Neural cell (in vitro differentiated cells): Measurements from ENCODE around the gene PDHA2. TPM values are rescaled to one million over a fixed set of nuclear protein-coding genes. Genes with fewer than 3 reads are reported as not detected.
A peak's percentile ranks its signal among the peaks of the same experiment; 100 is the strongest.

ENCODE experiments used
- H2AFZ ChIP-seq: fragments of 200-600, 300-800 bp; sonication (generic), shearing (Covaris generic); 2 replicates; pipeline ENCODE4 v1.6.0; 2014; ENCODE audit warnings: low read depth, mild to moderate bottlenecking, antibody characterized with exemption, low read length, moderate library complexity
- H3F3A ChIP-seq: fragments of 200-600 bp; shearing (Covaris generic); 2 replicates; pipeline ENCODE4 v1.6.1; 2016; ENCODE audit warnings: mild to moderate bottlenecking, moderate library complexity, mixed read lengths, antibody characterized with exemption, low read length; ENCODE audit not compliant: insufficient read depth, poor library complexity, severe bottlenecking
- H3K27ac ChIP-seq: fragments of 200-600, 300-800 bp; sonication (generic), shearing (Covaris generic); 2 replicates; pipeline ENCODE4 v1.5.1; 2014; ENCODE audit warnings: mild to moderate bottlenecking, low read length, moderate library complexity
- H3K27me3 ChIP-seq: fragments of 300-800, 200-600 bp; sonication (generic), shearing (Covaris generic); 2 replicates; pipeline ENCODE4 v1.6.0; 2014; ENCODE audit warnings: mild to moderate bottlenecking, low read depth, low read length, moderate library complexity; ENCODE audit not compliant: insufficient read depth
- H3K36me3 ChIP-seq: fragments of 300-800, 200-600 bp; sonication (generic), shearing (Covaris generic); 2 replicates; pipeline ENCODE4 v1.5.1; 2014; ENCODE audit warnings: mild to moderate bottlenecking, antibody characterized with exemption, low read length, moderate library complexity; ENCODE audit not compliant: insufficient read depth
- H3K4me2 ChIP-seq: fragments of 300-800, 200-600 bp; sonication (generic), shearing (Covaris generic); 2 replicates; pipeline ENCODE4 v1.6.0; 2014; ENCODE audit warnings: mild to moderate bottlenecking, low read length
- H3K4me3 ChIP-seq: fragments of 300-800, 200-600 bp; sonication (generic), shearing (Covaris generic); 2 replicates; pipeline ENCODE4 v1.5.1; 2014; ENCODE audit warnings: mild to moderate bottlenecking, low read length, moderate library complexity
- H3K79me2 ChIP-seq: fragments of 200-600 bp; shearing (Covaris generic); replicated peaks from 2 replicates; pipeline ENCODE4 v1.6.0; 2014; ENCODE audit warnings: mild to moderate bottlenecking, low read length, moderate library complexity; ENCODE audit not compliant: insufficient read depth
- H3K9ac ChIP-seq: fragments of 300-800, 200-600 bp; sonication (generic), shearing (Covaris generic); 2 replicates; pipeline ENCODE4 v1.6.1; 2016; ENCODE audit warnings: mild to moderate bottlenecking, low read length, mixed read lengths
- H3K9me2 ChIP-seq: fragments of 200-600 bp; shearing (Covaris generic); 2 replicates; pipeline ENCODE4 v1.6.1; 2016; ENCODE audit warnings: mild to moderate bottlenecking, low read length, mixed read lengths; ENCODE audit not compliant: insufficient read depth
- H3K9me3 ChIP-seq: fragments of 200-600, 300-800 bp; sonication (generic), shearing (Covaris generic); 2 replicates; pipeline ENCODE4 v1.6.1; 2016; ENCODE audit warnings: mild to moderate bottlenecking, mixed run types, low read length, moderate library complexity, mixed read lengths
- H4K20me1 ChIP-seq: fragments of 200-600 bp; shearing (Covaris generic); 2 replicates; pipeline ENCODE4 v1.6.1; 2016; ENCODE audit warnings: mild to moderate bottlenecking, mixed run types; ENCODE audit not compliant: insufficient read depth
- EP300 ChIP-seq: fragments of 450-650 bp; conservative IDR thresholded peaks from 2 replicates; pipeline ENCODE4 v1.6.1; 2014; ENCODE audit warnings: antibody characterized with exemption, mild to moderate bottlenecking, moderate library complexity; ENCODE audit not compliant: poor library complexity, severe bottlenecking
- EZH2 ChIP-seq: fragments of 200-600, 300-800 bp; shearing (Covaris generic), sonication (generic); IDR thresholded peaks from 2 replicates; pipeline ENCODE4 v1.6.1; 2014; ENCODE audit warnings: antibody characterized with exemption, low read length, borderline replicate concordance, mild to moderate bottlenecking; ENCODE audit not compliant: insufficient read depth, poor library complexity, severe bottlenecking
- MXI1 ChIP-seq: fragments of 450-650 bp; conservative IDR thresholded peaks from 2 replicates; pipeline ENCODE4 v1.6.1; 2014; ENCODE audit warnings: antibody characterized with exemption, mild to moderate bottlenecking; ENCODE audit not compliant: poor library complexity, severe bottlenecking
- POLR2AphosphoS5 ChIP-seq: IDR thresholded peaks from 2 replicates; pipeline ENCODE4 v1.6.1; 2012
- RAD21 ChIP-seq: fragments of 450-650 bp; conservative IDR thresholded peaks from 2 replicates; pipeline ENCODE4 v1.6.1; 2014; ENCODE audit warnings: antibody characterized with exemption, mild to moderate bottlenecking, moderate library complexity
- SMC3 ChIP-seq: fragments of 450-650 bp; conservative IDR thresholded peaks from 2 replicates; pipeline ENCODE4 v1.6.1; 2014; ENCODE audit warnings: antibody characterized with exemption, mild to moderate bottlenecking, moderate library complexity; ENCODE audit not compliant: poor library complexity
- TAF1 ChIP-seq: IDR thresholded peaks from 2 replicates; pipeline ENCODE4 v1.6.1; 2012; ENCODE audit warnings: low read depth
- polyA plus RNA-seq: library from polyadenylated mRNA; depleted of rRNA; stranded (reverse); fragments of >200 nt; gene quantifications from 2 replicates; pipeline ENCODE4 v1.2.3, GENCODE V29; 2014
- TF ChIP-seq, protein P1 (sequence below): IDR thresholded peaks from 2 replicates; pipeline ENCODE4 v1.6.1; 2012; ENCODE audit warnings: borderline replicate concordance
- TF ChIP-seq, protein P2 (sequence below): fragments of 450-650 bp; IDR thresholded peaks from 2 replicates; pipeline ENCODE4 v1.5.1; 2014; ENCODE audit warnings: antibody characterized with exemption, mild to moderate bottlenecking, moderate library complexity; ENCODE audit not compliant: poor library complexity, severe bottlenecking

The PDHA2 gene
- polyA plus RNA-seq, 1 donor from 2014 or later, result not detected

DNA sequence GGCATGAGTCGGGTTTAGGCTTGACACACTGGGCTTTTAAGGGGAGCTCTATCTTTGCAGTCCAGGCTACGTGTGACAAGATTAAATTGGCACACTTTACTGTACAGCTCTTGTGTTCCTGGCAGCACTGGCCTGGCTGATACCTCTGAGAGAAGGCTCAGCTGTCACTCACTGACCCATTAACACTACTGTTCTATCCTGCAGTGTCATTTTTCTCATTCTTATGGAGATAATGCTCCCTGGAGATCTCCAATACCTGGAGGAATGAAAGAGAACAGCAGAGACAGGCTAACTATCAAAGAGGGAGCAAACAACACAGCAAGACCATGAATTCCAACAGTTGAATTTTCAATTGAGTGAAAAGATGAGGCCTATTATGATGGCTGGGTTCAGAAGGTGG, 1.7 kb upstream of the PDHA2 start:
- H3K79me2 ChIP-seq, result no peaks in the 10 kb centered on the region
- no peak overlapping the region for H3K4me2 ChIP-seq
- H3K27ac ChIP-seq, result no peak overlapping the region
- H3F3A ChIP-seq, result no peaks in the 10 kb centered on the region
- no peaks in the 10 kb centered on the region for H3K36me3 ChIP-seq
- H3K9me2 ChIP-seq, result no peaks in the 10 kb centered on the region
- no peaks in the 10 kb centered on the region for H3K9me3 ChIP-seq
- no peak overlapping the region for H3K9ac ChIP-seq
- TF ChIP-seq TAF1 (no peak), MXI1 (no peak), RAD21 (no peak), EP300 (peak; percentile 80), SMC3 (no peak), POLR2AphosphoS5 (peak; percentile 34), EZH2 (no peak)
- TF ChIP-seq, protein P1, sequence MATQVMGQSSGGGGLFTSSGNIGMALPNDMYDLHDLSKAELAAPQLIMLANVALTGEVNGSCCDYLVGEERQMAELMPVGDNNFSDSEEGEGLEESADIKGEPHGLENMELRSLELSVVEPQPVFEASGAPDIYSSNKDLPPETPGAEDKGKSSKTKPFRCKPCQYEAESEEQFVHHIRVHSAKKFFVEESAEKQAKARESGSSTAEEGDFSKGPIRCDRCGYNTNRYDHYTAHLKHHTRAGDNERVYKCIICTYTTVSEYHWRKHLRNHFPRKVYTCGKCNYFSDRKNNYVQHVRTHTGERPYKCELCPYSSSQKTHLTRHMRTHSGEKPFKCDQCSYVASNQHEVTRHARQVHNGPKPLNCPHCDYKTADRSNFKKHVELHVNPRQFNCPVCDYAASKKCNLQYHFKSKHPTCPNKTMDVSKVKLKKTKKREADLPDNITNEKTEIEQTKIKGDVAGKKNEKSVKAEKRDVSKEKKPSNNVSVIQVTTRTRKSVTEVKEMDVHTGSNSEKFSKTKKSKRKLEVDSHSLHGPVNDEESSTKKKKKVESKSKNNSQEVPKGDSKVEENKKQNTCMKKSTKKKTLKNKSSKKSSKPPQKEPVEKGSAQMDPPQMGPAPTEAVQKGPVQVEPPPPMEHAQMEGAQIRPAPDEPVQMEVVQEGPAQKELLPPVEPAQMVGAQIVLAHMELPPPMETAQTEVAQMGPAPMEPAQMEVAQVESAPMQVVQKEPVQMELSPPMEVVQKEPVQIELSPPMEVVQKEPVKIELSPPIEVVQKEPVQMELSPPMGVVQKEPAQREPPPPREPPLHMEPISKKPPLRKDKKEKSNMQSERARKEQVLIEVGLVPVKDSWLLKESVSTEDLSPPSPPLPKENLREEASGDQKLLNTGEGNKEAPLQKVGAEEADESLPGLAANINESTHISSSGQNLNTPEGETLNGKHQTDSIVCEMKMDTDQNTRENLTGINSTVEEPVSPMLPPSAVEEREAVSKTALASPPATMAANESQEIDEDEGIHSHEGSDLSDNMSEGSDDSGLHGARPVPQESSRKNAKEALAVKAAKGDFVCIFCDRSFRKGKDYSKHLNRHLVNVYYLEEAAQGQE, result no peak
- TF ChIP-seq, protein P2, sequence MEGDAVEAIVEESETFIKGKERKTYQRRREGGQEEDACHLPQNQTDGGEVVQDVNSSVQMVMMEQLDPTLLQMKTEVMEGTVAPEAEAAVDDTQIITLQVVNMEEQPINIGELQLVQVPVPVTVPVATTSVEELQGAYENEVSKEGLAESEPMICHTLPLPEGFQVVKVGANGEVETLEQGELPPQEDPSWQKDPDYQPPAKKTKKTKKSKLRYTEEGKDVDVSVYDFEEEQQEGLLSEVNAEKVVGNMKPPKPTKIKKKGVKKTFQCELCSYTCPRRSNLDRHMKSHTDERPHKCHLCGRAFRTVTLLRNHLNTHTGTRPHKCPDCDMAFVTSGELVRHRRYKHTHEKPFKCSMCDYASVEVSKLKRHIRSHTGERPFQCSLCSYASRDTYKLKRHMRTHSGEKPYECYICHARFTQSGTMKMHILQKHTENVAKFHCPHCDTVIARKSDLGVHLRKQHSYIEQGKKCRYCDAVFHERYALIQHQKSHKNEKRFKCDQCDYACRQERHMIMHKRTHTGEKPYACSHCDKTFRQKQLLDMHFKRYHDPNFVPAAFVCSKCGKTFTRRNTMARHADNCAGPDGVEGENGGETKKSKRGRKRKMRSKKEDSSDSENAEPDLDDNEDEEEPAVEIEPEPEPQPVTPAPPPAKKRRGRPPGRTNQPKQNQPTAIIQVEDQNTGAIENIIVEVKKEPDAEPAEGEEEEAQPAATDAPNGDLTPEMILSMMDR, result no peak
- H4K20me1 ChIP-seq, result no peaks in the 10 kb centered on the region
- no peak overlapping the region for H3K4me3 ChIP-seq
- H3K27me3 ChIP-seq, result no peaks in the 10 kb centered on the region
- H2AFZ ChIP-seq, result no peak overlapping the region

DNA sequence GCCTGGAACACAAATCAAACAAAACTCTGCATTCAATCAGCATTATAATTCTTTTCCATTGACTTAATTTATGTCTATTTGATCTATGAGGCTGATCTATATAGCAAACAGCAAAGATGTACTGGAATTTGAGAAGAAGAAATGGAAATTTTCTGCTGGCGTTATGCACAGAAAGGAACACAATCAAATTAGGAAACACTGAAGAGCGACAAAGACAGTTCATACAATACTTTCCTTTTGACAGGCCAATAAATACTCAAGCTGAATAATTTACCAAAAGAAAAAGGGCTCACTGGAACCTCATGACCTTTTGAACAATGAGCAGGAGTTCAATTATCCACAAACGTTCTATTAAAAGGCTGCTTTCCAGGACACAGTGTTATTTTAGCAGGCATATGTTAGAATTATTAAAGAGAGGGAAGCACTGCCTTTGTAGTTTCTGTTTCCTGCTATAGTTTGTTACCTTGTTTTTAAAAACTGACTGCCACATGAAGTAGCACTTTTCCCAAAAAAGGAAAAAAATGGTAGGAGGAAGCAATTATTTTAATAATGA, 8.1 kb downstream of the PDHA2 start:
- TF ChIP-seq EP300 (no peak), TAF1 (no peak), SMC3 (no peak), EZH2 (no peak), MXI1 (no peak), POLR2AphosphoS5 (no peak), RAD21 (no peak)
- TF ChIP-seq, protein P1, result no peak
- TF ChIP-seq, protein P2, result no peak
- no peaks in the 10 kb centered on the region for H3F3A ChIP-seq
- no peak overlapping the region for H3K9ac ChIP-seq
- no peaks in the 10 kb centered on the region for H3K36me3 ChIP-seq
- H3K79me2 ChIP-seq, result no peaks in the 10 kb centered on the region
- no peak overlapping the region for H3K4me3 ChIP-seq
- no peak overlapping the region for H3K4me2 ChIP-seq
- H2AFZ ChIP-seq, result no peak overlapping the region
- no peaks in the 10 kb centered on the region for H3K9me2 ChIP-seq
- H4K20me1 ChIP-seq, result no peaks in the 10 kb centered on the region
- H3K27ac ChIP-seq, result no peak overlapping the region
- no peaks in the 10 kb centered on the region for H3K9me3 ChIP-seq
- no peaks in the 10 kb centered on the region for H3K27me3 ChIP-seq
